Neural cell (in vitro differentiated cells): ENCODE measurements around the gene DHRS4L2. TPM values are rescaled to one million over a fixed set of nuclear protein-coding genes. Genes with fewer than 3 reads are reported as not detected.
"Not testable (repeated sequence)": the region's sequence is repeated elsewhere in the genome, so short reads cannot be mapped to it uniquely, and the experiment has no call there.

Experiments
- H2AFZ ChIP-seq: fragments of 200-600, 300-800 bp; sonication (generic), shearing (Covaris generic); 2 replicates; pipeline ENCODE4 v1.6.0; 2014; ENCODE audit warnings: low read depth, mild to moderate bottlenecking, antibody characterized with exemption, low read length, moderate library complexity
- H3F3A ChIP-seq: fragments of 200-600 bp; shearing (Covaris generic); 2 replicates; pipeline ENCODE4 v1.6.1; 2016; ENCODE audit warnings: mild to moderate bottlenecking, moderate library complexity, mixed read lengths, antibody characterized with exemption, low read length; ENCODE audit not compliant: insufficient read depth, poor library complexity, severe bottlenecking
- H3K27ac ChIP-seq: fragments of 200-600, 300-800 bp; sonication (generic), shearing (Covaris generic); 2 replicates; pipeline ENCODE4 v1.5.1; 2014; ENCODE audit warnings: mild to moderate bottlenecking, low read length, moderate library complexity
- H3K27me3 ChIP-seq: fragments of 300-800, 200-600 bp; sonication (generic), shearing (Covaris generic); 2 replicates; pipeline ENCODE4 v1.6.0; 2014; ENCODE audit warnings: mild to moderate bottlenecking, low read depth, low read length, moderate library complexity; ENCODE audit not compliant: insufficient read depth
- H3K36me3 ChIP-seq: fragments of 300-800, 200-600 bp; sonication (generic), shearing (Covaris generic); 2 replicates; pipeline ENCODE4 v1.5.1; 2014; ENCODE audit warnings: mild to moderate bottlenecking, antibody characterized with exemption, low read length, moderate library complexity; ENCODE audit not compliant: insufficient read depth
- H3K4me2 ChIP-seq: fragments of 300-800, 200-600 bp; sonication (generic), shearing (Covaris generic); 2 replicates; pipeline ENCODE4 v1.6.0; 2014; ENCODE audit warnings: mild to moderate bottlenecking, low read length
- H3K4me3 ChIP-seq: fragments of 300-800, 200-600 bp; sonication (generic), shearing (Covaris generic); 2 replicates; pipeline ENCODE4 v1.5.1; 2014; ENCODE audit warnings: mild to moderate bottlenecking, low read length, moderate library complexity
- H3K79me2 ChIP-seq: fragments of 200-600 bp; shearing (Covaris generic); replicated peaks from 2 replicates; pipeline ENCODE4 v1.6.0; 2014; ENCODE audit warnings: mild to moderate bottlenecking, low read length, moderate library complexity; ENCODE audit not compliant: insufficient read depth
- H3K9ac ChIP-seq: fragments of 300-800, 200-600 bp; sonication (generic), shearing (Covaris generic); 2 replicates; pipeline ENCODE4 v1.6.1; 2016; ENCODE audit warnings: mild to moderate bottlenecking, low read length, mixed read lengths
- H3K9me2 ChIP-seq: fragments of 200-600 bp; shearing (Covaris generic); 2 replicates; pipeline ENCODE4 v1.6.1; 2016; ENCODE audit warnings: mild to moderate bottlenecking, low read length, mixed read lengths; ENCODE audit not compliant: insufficient read depth
- H3K9me3 ChIP-seq: fragments of 200-600, 300-800 bp; sonication (generic), shearing (Covaris generic); 2 replicates; pipeline ENCODE4 v1.6.1; 2016; ENCODE audit warnings: mild to moderate bottlenecking, mixed run types, low read length, moderate library complexity, mixed read lengths
- H4K20me1 ChIP-seq: fragments of 200-600 bp; shearing (Covaris generic); 2 replicates; pipeline ENCODE4 v1.6.1; 2016; ENCODE audit warnings: mild to moderate bottlenecking, mixed run types; ENCODE audit not compliant: insufficient read depth
- CTCF ChIP-seq: fragments of 450-650 bp; IDR thresholded peaks from 2 replicates; pipeline ENCODE4 v1.5.1; 2014; ENCODE audit warnings: antibody characterized with exemption, mild to moderate bottlenecking, moderate library complexity; ENCODE audit not compliant: poor library complexity, severe bottlenecking
- EP300 ChIP-seq: fragments of 450-650 bp; conservative IDR thresholded peaks from 2 replicates; pipeline ENCODE4 v1.6.1; 2014; ENCODE audit warnings: antibody characterized with exemption, mild to moderate bottlenecking, moderate library complexity; ENCODE audit not compliant: poor library complexity, severe bottlenecking
- EZH2 ChIP-seq: fragments of 200-600, 300-800 bp; shearing (Covaris generic), sonication (generic); IDR thresholded peaks from 2 replicates; pipeline ENCODE4 v1.6.1; 2014; ENCODE audit warnings: antibody characterized with exemption, low read length, borderline replicate concordance, mild to moderate bottlenecking; ENCODE audit not compliant: insufficient read depth, poor library complexity, severe bottlenecking
- MXI1 ChIP-seq: fragments of 450-650 bp; conservative IDR thresholded peaks from 2 replicates; pipeline ENCODE4 v1.6.1; 2014; ENCODE audit warnings: antibody characterized with exemption, mild to moderate bottlenecking; ENCODE audit not compliant: poor library complexity, severe bottlenecking
- POLR2AphosphoS5 ChIP-seq: IDR thresholded peaks from 2 replicates; pipeline ENCODE4 v1.6.1; 2012
- RAD21 ChIP-seq: fragments of 450-650 bp; conservative IDR thresholded peaks from 2 replicates; pipeline ENCODE4 v1.6.1; 2014; ENCODE audit warnings: antibody characterized with exemption, mild to moderate bottlenecking, moderate library complexity
- REST ChIP-seq: IDR thresholded peaks from 2 replicates; pipeline ENCODE4 v1.6.1; 2012; ENCODE audit warnings: borderline replicate concordance
- SMC3 ChIP-seq: fragments of 450-650 bp; conservative IDR thresholded peaks from 2 replicates; pipeline ENCODE4 v1.6.1; 2014; ENCODE audit warnings: antibody characterized with exemption, mild to moderate bottlenecking, moderate library complexity; ENCODE audit not compliant: poor library complexity
- TAF1 ChIP-seq: IDR thresholded peaks from 2 replicates; pipeline ENCODE4 v1.6.1; 2012; ENCODE audit warnings: low read depth
- polyA plus RNA-seq: library from polyadenylated mRNA; depleted of rRNA; stranded (reverse); fragments of >200 nt; gene quantifications from 2 replicates; pipeline ENCODE4 v1.2.3, GENCODE V29; 2014

The DHRS4L2 gene
- polyA plus RNA-seq, 1 donor from 2014 or later, result 3.0 TPM

GRCh38 chr14:24040692-24041091 lies 52.0 kb downstream of the DHRS4L2 start:
- no peak for TF ChIP-seq EP300
- TF ChIP-seq CTCF, result no peak
- TF ChIP-seq TAF1, result no peak
- no peak for TF ChIP-seq MXI1
- TF ChIP-seq SMC3, result no peak
- no peak for TF ChIP-seq REST
- TF ChIP-seq EZH2, result no peak
- TF ChIP-seq RAD21, result no peak
- TF ChIP-seq POLR2AphosphoS5, result no peak
- H3K4me2 ChIP-seq, result no peak overlapping the region
- no peak overlapping the region for H2AFZ ChIP-seq
- H3K27me3 ChIP-seq, result no peaks in the 10 kb centered on the region
- H3K4me3 ChIP-seq, result no peak overlapping the region
- no peaks in the 10 kb centered on the region for H3K36me3 ChIP-seq
- no peak overlapping the region for H3K9ac ChIP-seq
- H3F3A ChIP-seq, result no peaks in the 10 kb centered on the region
- H3K9me2 ChIP-seq, result no peaks in the 10 kb centered on the region
- H3K9me3 ChIP-seq, result no peaks in the 10 kb centered on the region
- no peaks in the 10 kb centered on the region for H3K79me2 ChIP-seq
- no peaks in the 10 kb centered on the region for H4K20me1 ChIP-seq
- no peak overlapping the region for H3K27ac ChIP-seq

- TF ChIP-seq EZH2 (no peak), SMC3 (no peak), POLR2AphosphoS5 (no peak), MXI1 (no peak), CTCF (no peak), RAD21 (no peak), TAF1 (no peak), REST (no peak)
- H4K20me1 ChIP-seq, result no peaks in the 10 kb centered on the region
- no peaks in the 10 kb centered on the region for H3K9me2 ChIP-seq
Measured at GRCh38 chr14:24042746-24043145, 54.0 kb downstream of the DHRS4L2 start.

GRCh38 chr14:24049002-24049401 lies 60.3 kb downstream of the DHRS4L2 start:
- not testable (repeated sequence) for H3F3A ChIP-seq, H2AFZ ChIP-seq, H3K9ac ChIP-seq

More at GRCh38 chr14:24042746-24043145, 54.0 kb downstream of the DHRS4L2 start:
- no peak overlapping the region for H2AFZ ChIP-seq
- no peaks in the 10 kb centered on the region for H3K27me3 ChIP-seq
- H3F3A ChIP-seq, result no peaks in the 10 kb centered on the region
- H3K4me3 ChIP-seq, result no peak overlapping the region
- no peaks in the 10 kb centered on the region for H3K9me3 ChIP-seq
- H3K4me2 ChIP-seq, result no peak overlapping the region
- no peaks in the 10 kb centered on the region for H3K36me3 ChIP-seq
- no peak overlapping the region for H3K27ac ChIP-seq
- no peak overlapping the region for H3K9ac ChIP-seq
- H3K79me2 ChIP-seq, result no peaks in the 10 kb centered on the region

More at GRCh38 chr14:24049002-24049401, 60.3 kb downstream of the DHRS4L2 start:
- peaks cover 11% of the 10 kb centered on the region for H3K79me2 ChIP-seq
- H3K27ac ChIP-seq, H3K9me3 ChIP-seq, H4K20me1 ChIP-seq, H3K4me3 ChIP-seq, H3K27me3 ChIP-seq, H3K4me2 ChIP-seq, H3K36me3 ChIP-seq, H3K9me2 ChIP-seq: not testable (repeated sequence)
